Parathyroid adenoma (tissue), 2 donors: ENCODE results near the gene FAM227B.

Experiments
- H2AFZ ChIP-seq: fragments of 300-600 bp; sonication (generic); one replicate; pipeline ENCODE4 v1.7.0; 2017; ENCODE audit warnings: antibody characterized with exemption, mild to moderate bottlenecking
- H3K27ac ChIP-seq: fragments of 300-600 bp; sonication (generic); one replicate; pipeline ENCODE4 v1.7.0; 2017
- H3K27me3 ChIP-seq: fragments of 300-600 bp; sonication (generic); one replicate; pipeline ENCODE4 v1.7.0; 2017; ENCODE audit warnings: low read length; ENCODE audit not compliant: control insufficient read depth, insufficient read depth
- H3K36me3 ChIP-seq: fragments of 300-600 bp; sonication (generic); one replicate; pipeline ENCODE4 v1.7.0; 2017; ENCODE audit warnings: low read length; ENCODE audit not compliant: control insufficient read depth, insufficient read depth
- H3K4me1 ChIP-seq: fragments of 300-600 bp; sonication (generic); one replicate; pipeline ENCODE4 v1.7.0; 2017; ENCODE audit warnings: control low read depth
- H3K4me2 ChIP-seq: fragments of 300-600 bp; sonication (generic); one replicate; pipeline ENCODE4 v1.7.0; 2017; ENCODE audit warnings: low read length
- H3K4me3 ChIP-seq: fragments of 300-600 bp; sonication (generic); one replicate; pipeline ENCODE4 v1.7.0; 2017; ENCODE audit warnings: low read depth, low read length
- H3K79me2 ChIP-seq: fragments of 300-600 bp; sonication (generic); one replicate; pipeline ENCODE4 v1.7.0; 2017; ENCODE audit warnings: control low read depth
- H3K9ac ChIP-seq: fragments of 300-600 bp; sonication (generic); one replicate; pipeline ENCODE4 v1.7.0; 2017; ENCODE audit warnings: mild to moderate bottlenecking
- H3K9me3 ChIP-seq: fragments of 300-600 bp; sonication (generic); one replicate; pipeline ENCODE4 v1.7.0; 2017; ENCODE audit warnings: low read length; ENCODE audit not compliant: control insufficient read depth
- TF ChIP-seq, protein P1 (sequence below): fragments of 300-600 bp; sonication (generic); IDR thresholded peaks from one replicate; pipeline ENCODE4 v1.7.0; 2017; ENCODE audit warnings: antibody characterized with exemption, mild to moderate bottlenecking
- donor health status: primary hyperparathyroidism.

FAM227B gene

DNA sequence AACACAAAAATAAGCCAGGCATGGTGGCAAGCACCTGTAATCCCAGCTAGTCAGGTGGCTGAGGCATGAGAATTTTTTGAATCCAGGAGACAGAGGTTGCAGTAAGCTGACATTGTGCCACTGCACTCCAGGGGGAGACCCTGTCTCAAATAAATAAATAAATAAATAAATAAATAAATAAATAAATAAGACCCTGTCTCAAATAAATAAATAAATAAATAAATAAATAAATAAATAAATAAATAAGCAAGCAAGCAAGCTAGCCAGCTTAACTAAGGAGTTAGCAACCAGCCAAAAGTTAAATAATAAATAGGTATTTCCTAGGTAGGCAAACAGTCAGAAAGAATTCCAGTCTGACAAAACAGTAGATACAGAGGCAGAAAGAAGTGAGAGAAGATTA, 326.7 kb downstream of the FAM227B start:
- TF ChIP-seq, protein P1, sequence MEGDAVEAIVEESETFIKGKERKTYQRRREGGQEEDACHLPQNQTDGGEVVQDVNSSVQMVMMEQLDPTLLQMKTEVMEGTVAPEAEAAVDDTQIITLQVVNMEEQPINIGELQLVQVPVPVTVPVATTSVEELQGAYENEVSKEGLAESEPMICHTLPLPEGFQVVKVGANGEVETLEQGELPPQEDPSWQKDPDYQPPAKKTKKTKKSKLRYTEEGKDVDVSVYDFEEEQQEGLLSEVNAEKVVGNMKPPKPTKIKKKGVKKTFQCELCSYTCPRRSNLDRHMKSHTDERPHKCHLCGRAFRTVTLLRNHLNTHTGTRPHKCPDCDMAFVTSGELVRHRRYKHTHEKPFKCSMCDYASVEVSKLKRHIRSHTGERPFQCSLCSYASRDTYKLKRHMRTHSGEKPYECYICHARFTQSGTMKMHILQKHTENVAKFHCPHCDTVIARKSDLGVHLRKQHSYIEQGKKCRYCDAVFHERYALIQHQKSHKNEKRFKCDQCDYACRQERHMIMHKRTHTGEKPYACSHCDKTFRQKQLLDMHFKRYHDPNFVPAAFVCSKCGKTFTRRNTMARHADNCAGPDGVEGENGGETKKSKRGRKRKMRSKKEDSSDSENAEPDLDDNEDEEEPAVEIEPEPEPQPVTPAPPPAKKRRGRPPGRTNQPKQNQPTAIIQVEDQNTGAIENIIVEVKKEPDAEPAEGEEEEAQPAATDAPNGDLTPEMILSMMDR, result no peak
- H3K27ac ChIP-seq, result no peak overlapping the region
- H3K4me2 ChIP-seq, result no peak overlapping the region
- H3K9ac ChIP-seq, result no peak overlapping the region
- no peaks in the 10 kb centered on the region for H3K9me3 ChIP-seq
- H2AFZ ChIP-seq, result no peak overlapping the region
- H3K27me3 ChIP-seq, result no peaks in the 10 kb centered on the region
- H3K36me3 ChIP-seq, result no peaks in the 10 kb centered on the region
- no peaks in the 10 kb centered on the region for H3K4me1 ChIP-seq
- H3K79me2 ChIP-seq, result no peaks in the 10 kb centered on the region
- no peak overlapping the region for H3K4me3 ChIP-seq

DNA sequence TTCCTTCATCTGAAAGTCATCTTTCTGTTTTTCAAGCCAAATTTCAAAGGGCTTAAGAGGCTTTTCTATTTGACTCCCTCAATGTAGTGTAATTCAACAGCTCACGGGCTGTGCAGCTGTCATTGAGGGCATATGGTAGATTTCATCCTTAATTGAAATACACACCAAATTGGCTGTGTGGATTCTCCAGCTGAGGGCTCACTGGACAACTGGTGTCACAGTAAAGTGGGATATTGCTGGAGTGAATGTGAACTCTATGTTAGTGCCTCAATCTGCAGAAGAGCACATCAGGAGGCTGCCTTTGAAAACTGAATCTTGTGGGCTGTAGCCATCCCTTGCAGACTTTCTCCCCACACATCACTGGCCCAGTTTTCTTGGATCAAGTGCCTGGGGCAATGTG, 330.4 kb downstream of the FAM227B start:
- H3K27me3 ChIP-seq, result no peaks in the 10 kb centered on the region
- H3K27ac ChIP-seq, result no peak overlapping the region
- H3K9me3 ChIP-seq, result no peaks in the 10 kb centered on the region
- TF ChIP-seq, protein P1, result no peak
- H3K4me1 ChIP-seq, result no peaks in the 10 kb centered on the region
- H2AFZ ChIP-seq, result no peak overlapping the region
- H3K79me2 ChIP-seq, result no peaks in the 10 kb centered on the region
- H3K4me2 ChIP-seq, result no peak overlapping the region
- H3K9ac ChIP-seq, result no peak overlapping the region
- H3K4me3 ChIP-seq, result no peak overlapping the region
- H3K36me3 ChIP-seq, result no peaks in the 10 kb centered on the region

DNA sequence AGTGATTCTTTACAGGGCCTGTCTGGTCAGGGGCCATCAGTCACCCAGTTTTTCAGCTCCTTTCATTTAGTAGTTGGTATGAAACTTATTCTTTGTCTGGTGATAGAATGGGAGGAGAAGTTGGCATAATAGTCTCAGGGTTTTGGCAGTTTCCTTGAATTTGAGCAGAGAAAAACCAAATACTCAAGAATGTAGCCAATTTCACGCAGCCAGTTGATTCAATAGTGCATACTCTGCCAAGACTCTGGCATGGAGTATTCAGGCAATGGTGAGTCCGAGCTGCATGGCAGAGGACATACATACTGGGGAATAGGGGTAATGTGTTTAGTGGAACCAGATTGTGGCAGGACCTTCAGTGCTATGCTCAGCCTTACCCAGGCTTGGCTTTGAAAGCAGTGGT, 332.2 kb downstream of the FAM227B start:
- Histone ChIP-seq H2AFZ (no peak overlapping the region), H3K27me3 (no peaks in the 10 kb centered on the region), H3K9ac (no peak overlapping the region), H3K9me3 (no peaks in the 10 kb centered on the region), H3K4me2 (no peak overlapping the region), H3K27ac (no peak overlapping the region), H3K79me2 (no peaks in the 10 kb centered on the region), H3K4me3 (no peak overlapping the region), H3K36me3 (no peaks in the 10 kb centered on the region), H3K4me1 (no peaks in the 10 kb centered on the region)
- TF ChIP-seq, protein P1, result no peak

DNA sequence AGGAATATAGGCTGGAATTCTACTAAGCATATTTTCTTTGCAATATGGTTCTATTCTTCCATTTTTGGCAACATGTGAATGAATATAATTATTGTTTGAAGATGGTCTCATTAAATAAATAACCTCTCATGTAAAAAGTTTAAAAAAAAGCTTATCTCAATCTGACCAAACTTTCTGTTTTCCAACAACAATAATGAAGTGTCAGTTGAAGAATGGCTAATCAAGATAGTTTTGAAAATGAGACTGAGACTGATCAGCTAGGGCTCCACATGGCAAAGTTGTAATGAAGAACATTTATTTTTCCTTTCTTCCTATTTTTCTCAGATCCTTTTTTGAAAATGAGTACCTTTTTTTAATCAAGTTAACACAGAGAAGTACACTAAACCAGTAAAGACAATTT, 333.1 kb downstream of the FAM227B start:
- TF ChIP-seq, protein P1, result no peak
- Histone ChIP-seq H3K27ac (no peak overlapping the region), H2AFZ (no peak overlapping the region), H3K4me2 (no peak overlapping the region), H3K9me3 (no peaks in the 10 kb centered on the region), H3K36me3 (no peaks in the 10 kb centered on the region), H3K4me3 (no peak overlapping the region), H3K9ac (no peak overlapping the region), H3K79me2 (no peaks in the 10 kb centered on the region), H3K4me1 (no peaks in the 10 kb centered on the region), H3K27me3 (no peaks in the 10 kb centered on the region)

DNA sequence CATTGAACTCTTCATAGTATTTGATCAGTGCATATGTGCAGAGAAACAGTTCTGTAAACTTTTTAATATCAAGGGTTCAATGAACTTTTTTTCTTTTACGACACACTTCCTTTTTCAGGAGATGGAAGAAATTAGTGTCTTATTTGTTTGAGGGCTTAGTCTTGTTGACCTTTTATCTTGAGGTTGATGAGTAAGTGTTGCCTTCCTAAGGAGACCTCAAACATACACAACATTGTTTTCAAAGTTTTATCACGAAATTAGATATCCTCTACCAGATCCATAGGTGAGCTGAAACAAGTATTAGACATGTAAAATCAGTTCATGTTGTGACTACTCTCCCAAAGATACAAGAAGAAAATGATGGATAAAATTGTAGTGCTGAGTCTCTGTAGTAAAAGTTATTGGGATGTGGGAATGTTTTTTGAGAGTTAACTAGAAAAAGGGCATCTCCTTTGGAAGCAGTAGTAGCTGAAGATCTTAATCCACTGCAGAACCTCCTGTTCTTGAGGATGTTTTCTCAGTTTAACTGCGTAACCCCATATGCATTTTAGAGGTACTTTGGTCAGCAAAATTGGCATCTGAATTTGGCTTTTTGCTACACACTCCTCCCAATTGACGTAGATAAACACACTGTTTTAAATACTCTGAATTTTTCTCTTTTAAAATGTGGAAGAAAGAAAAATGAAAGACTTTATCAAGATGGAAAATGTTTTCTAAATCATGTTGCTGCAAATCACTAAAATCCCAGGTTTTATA, 333.8 kb downstream of the FAM227B start:
- TF ChIP-seq, protein P1, result no peak
- H3K9me3 ChIP-seq, result no peaks in the 10 kb centered on the region
- H3K79me2 ChIP-seq, result no peaks in the 10 kb centered on the region
- no peak overlapping the region for H2AFZ ChIP-seq
- H3K27ac ChIP-seq, result no peak overlapping the region
- H3K4me2 ChIP-seq, result no peak overlapping the region
- H3K4me1 ChIP-seq, result no peaks in the 10 kb centered on the region
- H3K36me3 ChIP-seq, result no peaks in the 10 kb centered on the region
- no peak overlapping the region for H3K9ac ChIP-seq
- no peak overlapping the region for H3K4me3 ChIP-seq
- H3K27me3 ChIP-seq, result no peaks in the 10 kb centered on the region
